HG03135 (cell line): ENCODE data around the gene MKLN1.
A peak's percentile ranks its signal among the peaks of the same experiment; 100 is the strongest.
"Not testable (repeated sequence)": the region's sequence is repeated elsewhere in the genome, so short reads cannot be mapped to it uniquely, and the experiment has no call there.

Experiments used
- ATAC-seq: cut with Tn5 transposase; IDR thresholded peaks from one replicate; pipeline ENCODE4 v1.9.1; 2021; ENCODE audit warnings: mild to moderate bottlenecking, moderate library complexity; ENCODE audit not compliant: unreplicated experiment

Gene MKLN1

GRCh38 chr7:131307627-131308026 lies 20.0 kb upstream of the MKLN1 start:
- no peak for ATAC-seq

- ATAC-seq: no peak
Observed at GRCh38 chr7:131312838-131313237, 14.8 kb upstream of the MKLN1 start.

- no peak for ATAC-seq
Observed at GRCh38 chr7:131320603-131321002, 7.1 kb upstream of the MKLN1 start.

GRCh38 chr7:131321656-131322055 lies 6.0 kb upstream of the MKLN1 start:
- ATAC-seq: no peak

- ATAC-seq: no peak
Observed at GRCh38 chr7:131322061-131322460, 5.6 kb upstream of the MKLN1 start.

- no peak for ATAC-seq
Observed at GRCh38 chr7:131322861-131323260, 4.8 kb upstream of the MKLN1 start.

- ATAC-seq: no peak
Observed at GRCh38 chr7:131325179-131325840, 2.4 kb upstream of the MKLN1 start.

GRCh38 chr7:131326576-131326975 lies 1.1 kb upstream of the MKLN1 start:
- ATAC-seq: no peak

GRCh38 chr7:131327049-131327625 lies 539 bp upstream of the MKLN1 start:
- peak; percentile 18 for ATAC-seq

- ATAC-seq: no peak
Observed at GRCh38 chr7:131328377-131329175, 900 bp downstream of the MKLN1 start.

- no peak for ATAC-seq
Observed at GRCh38 chr7:131329176-131329570, 1.5 kb downstream of the MKLN1 start.

- no peak for ATAC-seq
Observed at GRCh38 chr7:131330299-131330698, 2.6 kb downstream of the MKLN1 start.

GRCh38 chr7:131331806-131332205 lies 4.1 kb downstream of the MKLN1 start:
- ATAC-seq: no peak

GRCh38 chr7:131332729-131333128 lies 5.1 kb downstream of the MKLN1 start:
- ATAC-seq: not testable (repeated sequence)

- ATAC-seq: no peak
Observed at GRCh38 chr7:131335639-131336381, 8.1 kb downstream of the MKLN1 start.

GRCh38 chr7:131336956-131337355 lies 9.3 kb downstream of the MKLN1 start:
- no peak for ATAC-seq

- ATAC-seq: no peak
Observed at GRCh38 chr7:131338173-131338572, 10.5 kb downstream of the MKLN1 start.

- ATAC-seq: no peak
Observed at GRCh38 chr7:131338691-131339390, 11.2 kb downstream of the MKLN1 start.

GRCh38 chr7:131341690-131342089 lies 14.0 kb downstream of the MKLN1 start:
- ATAC-seq: no peak

- ATAC-seq: no peak
Observed at GRCh38 chr7:131342864-131343442, 15.3 kb downstream of the MKLN1 start.
